Mesodermal cell (in vitro differentiated cells): ENCODE measurements around the gene KDM1B.

Experiments
- H3K27ac ChIP-seq: 2 replicates; pipeline ENCODE4 v1.7.0; 2013; ENCODE audit warnings: mild to moderate bottlenecking, low read depth, low read length, moderate library complexity; ENCODE audit not compliant: severe bottlenecking
- H3K36me3 ChIP-seq: 2 replicates; pipeline ENCODE4 v1.7.1; 2013; ENCODE audit warnings: mild to moderate bottlenecking, low read length, moderate library complexity; ENCODE audit not compliant: control insufficient read depth, insufficient read depth
- H3K4me1 ChIP-seq: one replicate; pipeline ENCODE4 v1.7.1; 2013; ENCODE audit warnings: mild to moderate bottlenecking, low read length; ENCODE audit not compliant: insufficient read depth, control insufficient read depth, poor library complexity, severe bottlenecking
- H3K4me3 ChIP-seq: 2 replicates; pipeline ENCODE4 v1.7.0; 2013; ENCODE audit warnings: low read length, control low read depth, mild to moderate bottlenecking; ENCODE audit not compliant: insufficient read depth, poor library complexity, severe bottlenecking; ENCODE audit errors: extremely low read depth
- H3K9me3 ChIP-seq: 2 replicates; pipeline ENCODE4 v1.7.1; 2013; ENCODE audit warnings: mild to moderate bottlenecking, low read length, moderate library complexity; ENCODE audit not compliant: control insufficient read depth
- WGBS, 2 experiments: methylation state at CpG; one replicate each; pipeline ENCODE4 v1.1.5; 2013; ENCODE audit warnings: missing lambda C conversion rate in 2 of 2; ENCODE audit not compliant: insufficient coverage in 2 of 2; 5-methylcytosine and 5-hydroxymethylcytosine counted together

The KDM1B gene

GRCh38 chr6:18244251-18244650 is 89.0 kb downstream of the KDM1B start:
- Histone ChIP-seq H3K4me1 (no peaks in the 10 kb centered on the region), H3K36me3 (peaks cover 79% of the 10 kb centered on the region), H3K9me3 (no peaks in the 10 kb centered on the region), H3K4me3 (no peak overlapping the region), H3K27ac (no peak overlapping the region)
- 100% methylated on average over 1 of the region's 2 CpGs for WGBS, 2 experiments

GRCh38 chr6:18245079-18245478 is 89.9 kb downstream of the KDM1B start:
- H3K4me1 ChIP-seq = no peaks in the 10 kb centered on the region
- H3K36me3 ChIP-seq = peaks cover 84% of the 10 kb centered on the region
- WGBS, 2 experiments = 100% methylated on average over 1 of the region's 1 CpG; no CpG with 5 or more reads in 1 of the 2 experiments
- H3K4me3 ChIP-seq = no peak overlapping the region
- no peak overlapping the region for H3K27ac ChIP-seq
- no peaks in the 10 kb centered on the region for H3K9me3 ChIP-seq

GRCh38 chr6:18245642-18246041 is 90.4 kb downstream of the KDM1B start:
- 76 to 77% methylated on average over 5 to 6 of the region's 7 CpGs for WGBS, 2 experiments
- Histone ChIP-seq H3K4me3 (no peak overlapping the region), H3K4me1 (no peaks in the 10 kb centered on the region), H3K27ac (no peak overlapping the region), H3K9me3 (no peaks in the 10 kb centered on the region), H3K36me3 (peaks cover 88% of the 10 kb centered on the region)

- Histone ChIP-seq H3K27ac (no peak overlapping the region), H3K4me3 (no peak overlapping the region), H3K36me3 (peaks cover 85% of the 10 kb centered on the region), H3K9me3 (no peaks in the 10 kb centered on the region), H3K4me1 (no peaks in the 10 kb centered on the region)
Measured at GRCh38 chr6:18246205-18246604, 91.0 kb downstream of the KDM1B start.

GRCh38 chr6:18247002-18247401 is 91.8 kb downstream of the KDM1B start:
- no peaks in the 10 kb centered on the region for H3K9me3 ChIP-seq
- H3K4me3 ChIP-seq = no peak overlapping the region
- H3K36me3 ChIP-seq = peaks cover 84% of the 10 kb centered on the region

GRCh38 chr6:18248698-18249097 is 93.5 kb downstream of the KDM1B start:
- Histone ChIP-seq H3K9me3 (no peaks in the 10 kb centered on the region), H3K4me3 (no peak overlapping the region), H3K27ac (no peak overlapping the region), H3K4me1 (no peaks in the 10 kb centered on the region), H3K36me3 (peaks cover 82% of the 10 kb centered on the region)
- 100% methylated on average over 1 to 2 of the region's 2 CpGs for WGBS, 2 experiments

More at GRCh38 chr6:18247002-18247401, 91.8 kb downstream of the KDM1B start:
- no peak overlapping the region for H3K27ac ChIP-seq
- H3K4me1 ChIP-seq = no peaks in the 10 kb centered on the region

- WGBS, 2 experiments = 94 to 97% methylated on average over 3 to 4 of the region's 4 CpGs
- Histone ChIP-seq H3K9me3 (no peaks in the 10 kb centered on the region), H3K27ac (no peak overlapping the region), H3K4me1 (no peaks in the 10 kb centered on the region), H3K4me3 (no peak overlapping the region), H3K36me3 (peaks cover 83% of the 10 kb centered on the region)
Measured at GRCh38 chr6:18249271-18249670, 94.0 kb downstream of the KDM1B start.

- Histone ChIP-seq H3K9me3 (no peaks in the 10 kb centered on the region), H3K4me1 (no peaks in the 10 kb centered on the region), H3K4me3 (no peak overlapping the region), H3K36me3 (peaks cover 80% of the 10 kb centered on the region), H3K27ac (no peak overlapping the region)
- WGBS, 2 experiments = 78 to 87% methylated on average over 3 to 4 of the region's 5 CpGs
Measured at GRCh38 chr6:18253635-18254034, 98.4 kb downstream of the KDM1B start.

- Histone ChIP-seq H3K36me3 (peaks cover 76% of the 10 kb centered on the region), H3K4me1 (no peaks in the 10 kb centered on the region), H3K27ac (no peak overlapping the region), H3K4me3 (no peak overlapping the region), H3K9me3 (no peaks in the 10 kb centered on the region)
- WGBS, 2 experiments = 94 to 100% methylated on average over 1 to 6 of the region's 6 CpGs
Measured at GRCh38 chr6:18254793-18255192, 99.6 kb downstream of the KDM1B start.

GRCh38 chr6:18259675-18260447 is 104.6 kb downstream of the KDM1B start:
- H3K4me3 ChIP-seq = no peak overlapping the region
- peaks cover 66% of the 10 kb centered on the region for H3K36me3 ChIP-seq
- WGBS, 2 experiments = 100% methylated on average over 2 of the region's 4 CpGs

GRCh38 chr6:18260448-18261106 is 105.4 kb downstream of the KDM1B start:
- Histone ChIP-seq H3K27ac (no peak overlapping the region), H3K4me1 (peaks cover 20% of the 10 kb centered on the region), H3K9me3 (peaks cover 5% of the 10 kb centered on the region), H3K36me3 (peaks cover 59% of the 10 kb centered on the region), H3K4me3 (no peak overlapping the region)
- 78 to 81% methylated on average over 2 to 4 of the region's 4 CpGs for WGBS, 2 experiments

More at GRCh38 chr6:18259675-18260447, 104.6 kb downstream of the KDM1B start:
- H3K9me3 ChIP-seq = no peaks in the 10 kb centered on the region
- peaks cover 20% of the 10 kb centered on the region for H3K4me1 ChIP-seq
- no peak overlapping the region for H3K27ac ChIP-seq
